ENCODE measurements around the gene KRTAP9-8.
"Not testable (repeated sequence)": the region's sequence is repeated elsewhere in the genome, so short reads cannot be mapped to it uniquely, and the experiment has no call there.

The KRTAP9-8 gene

GRCh38 chr17:41251261-41251660 is 13.5 kb downstream of the KRTAP9-8 start:
- no peak overlapping the region for H3K4me3 ChIP-seq (replicated peaks; ENCODE audit: low read depth, low read length)
- TF ChIP-seq CTCF (IDR thresholded peaks at IDR 0.05; ENCODE audit: low read length, missing control alignments), result no peak
- no peak for DNase-seq (ENCODE audit: low read depth)

- DNase-seq (ENCODE audit: low read depth), result no peak
These were observed 17.1 kb downstream of the KRTAP9-8 start for GRCh38 chr17:41254861-41255260.

GRCh38 chr17:41255381-41256290 is 17.8 kb downstream of the KRTAP9-8 start, which contains the start of gene KRTAP9-9:
TSS of gene KRTAP9-9 (plus strand) at chr17:41255384.
- DNase-seq (ENCODE audit: low read depth); H3K4me3 ChIP-seq (replicated peaks; ENCODE audit: low read depth, low read length): not testable (repeated sequence)

More at GRCh38 chr17:41254861-41255260, 17.1 kb downstream of the KRTAP9-8 start:
- no peak overlapping the region for H3K4me3 ChIP-seq (replicated peaks; ENCODE audit: low read depth, low read length)
- no peak for TF ChIP-seq CTCF (IDR thresholded peaks at IDR 0.05; ENCODE audit: low read length, missing control alignments)

GRCh38 chr17:41256291-41256685 is 18.5 kb downstream of the KRTAP9-8 start:
- DNase-seq (ENCODE audit: low read depth), result no peak
- no peak for TF ChIP-seq CTCF (IDR thresholded peaks at IDR 0.05; ENCODE audit: low read length, missing control alignments)
- H3K4me3 ChIP-seq (replicated peaks; ENCODE audit: low read depth, low read length), result no peak overlapping the region

GRCh38 chr17:41258406-41258805 is 20.6 kb downstream of the KRTAP9-8 start:
- H3K4me3 ChIP-seq (replicated peaks; ENCODE audit: low read depth, low read length), result no peak overlapping the region
- DNase-seq (ENCODE audit: low read depth), result no peak
- no peak for TF ChIP-seq CTCF (IDR thresholded peaks at IDR 0.05; ENCODE audit: low read length, missing control alignments)

- no peak overlapping the region for H3K4me3 ChIP-seq (replicated peaks; ENCODE audit: low read depth, low read length)
- no peak for TF ChIP-seq CTCF (IDR thresholded peaks at IDR 0.05; ENCODE audit: low read length, missing control alignments)
- no peak for DNase-seq (ENCODE audit: low read depth)
These were observed 25.4 kb downstream of the KRTAP9-8 start for GRCh38 chr17:41263212-41263611.

GRCh38 chr17:41264599-41264998 is 26.8 kb downstream of the KRTAP9-8 start:
- no peak for TF ChIP-seq CTCF (IDR thresholded peaks at IDR 0.05; ENCODE audit: low read length, missing control alignments)
- H3K4me3 ChIP-seq (replicated peaks; ENCODE audit: low read depth, low read length), result no peak overlapping the region
- DNase-seq (ENCODE audit: low read depth), result no peak
